H1 (cell line): ENCODE results near the gene NRBF2. TPM values are rescaled to one million over a fixed set of nuclear protein-coding genes. Genes with fewer than 3 reads are reported as not detected.

Experiments
- CTCF ChIA-PET: fragments of 300-600 bp; sonication (Branson Sonifier 250); formaldehyde crosslinking; loops from one replicate; lab custom pipeline; 2021; ENCODE audit not compliant: partially characterized antibody; lab: Charles Lee
- POLR2A ChIA-PET: fragments of 300-600 bp; sonication (Branson Sonifier 250); formaldehyde crosslinking; loops from one replicate; lab custom pipeline; 2021; ENCODE audit warnings: inconsistent platforms; ENCODE audit not compliant: partially characterized antibody; lab: Charles Lee
- DNase-seq, 2 experiments: peaks; one replicate each; pipeline versions ENCODE4 v3.0.0 to v3.0.0-alpha.2; 2010 to 2022; ENCODE audit warnings: low spot score in 2 of 2, low read depth in 1 of 2, mixed read lengths in 1 of 2
- FAIRE-seq: peaks from 2 replicates; lab custom pipeline; 2011; peaks lifted over from hg19 to GRCh38; lab: Jason Lieb, UNC
- H2AFZ ChIP-seq: 2 replicates; pipeline ENCODE4 v1.8.1; 2012; ENCODE audit warnings: low read length, inconsistent platforms
- H2AK5ac ChIP-seq: 2 replicates; pipeline ENCODE4 v1.6.1; 2013; ENCODE audit warnings: low read depth, low read length
- H2BK120ac ChIP-seq: replicated peaks from 2 replicates; pipeline ENCODE3; 2013; ENCODE audit warnings: low read depth, low read length, inconsistent platforms
- H2BK12ac ChIP-seq: 2 replicates; pipeline ENCODE4 v1.6.1; 2013; ENCODE audit warnings: low read depth, low read length
- H2BK15ac ChIP-seq: 2 replicates; pipeline ENCODE4 v1.6.1; 2013; ENCODE audit warnings: low read length
- H2BK20ac ChIP-seq: 2 replicates; pipeline ENCODE4 v1.6.1; 2013; ENCODE audit warnings: low read length
- H2BK5ac ChIP-seq: 2 replicates; pipeline ENCODE4 v1.6.1; 2013; ENCODE audit warnings: low read depth, low read length
- H3K14ac ChIP-seq: 2 replicates; pipeline ENCODE4 v1.6.1; 2013; ENCODE audit warnings: inconsistent platforms; ENCODE audit not compliant: insufficient read length
- H3K18ac ChIP-seq: 2 replicates; pipeline ENCODE4 v1.6.1; 2013; ENCODE audit warnings: low read length; ENCODE audit errors: extremely low read depth
- H3K23ac ChIP-seq: 2 replicates; pipeline ENCODE4 v1.6.1; 2013; ENCODE audit warnings: inconsistent platforms; ENCODE audit not compliant: insufficient read length
- H3K23me2 ChIP-seq: 2 replicates; pipeline ENCODE4 v1.6.1; 2013; ENCODE audit warnings: low read depth, low read length
- H3K27ac ChIP-seq: 2 replicates; pipeline ENCODE4 v1.6.1; 2011; ENCODE audit warnings: low read depth, low read length, inconsistent platforms
- H3K27me3 ChIP-seq, 4 experiments: replicated peaks in 1 of 4; 1 replicate in 1 of 4; 2 replicates in 3 of 4; pipeline versions ENCODE4 v1.6.1 to v1.8.1; 2011 to 2013; ENCODE audit warnings: low read length in 3 of 4, mild to moderate bottlenecking in 3 of 4, inconsistent platforms in 2 of 4, mixed read lengths in 2 of 4, moderate library complexity in 1 of 4; ENCODE audit not compliant: control insufficient read depth in 3 of 4, insufficient read depth in 3 of 4; ENCODE audit errors: extremely low read depth in 1 of 4
- H3K36me3 ChIP-seq, 4 experiments: 2 replicates each; pipeline versions ENCODE4 v1.6.1 to v1.8.1; 2011 to 2013; ENCODE audit warnings: mild to moderate bottlenecking in 4 of 4, low read length in 3 of 4, moderate library complexity in 2 of 4, control low read depth in 1 of 4, inconsistent platforms in 1 of 4; ENCODE audit not compliant: insufficient read depth in 4 of 4, control insufficient read depth in 2 of 4
- H3K4ac ChIP-seq: replicated peaks from 2 replicates; pipeline ENCODE3; 2013; ENCODE audit warnings: low read length, low read depth, mixed read lengths, inconsistent platforms; ENCODE audit not compliant: insufficient read length
- H3K4me1 ChIP-seq, 4 experiments: replicated peaks in 1 of 4; 1 replicate in 1 of 4; 2 replicates in 3 of 4; pipeline versions ENCODE4 v1.6.1 to v1.8.1; 2011 to 2013; ENCODE audit warnings: low read length in 3 of 4, inconsistent platforms in 2 of 4, mixed read lengths in 1 of 4; ENCODE audit not compliant: insufficient read depth in 4 of 4, control insufficient read depth in 3 of 4
- H3K4me2 ChIP-seq, 2 experiments: 2 replicates each; pipeline versions ENCODE4 v1.6.1 to v1.8.1; 2011 to 2013; ENCODE audit warnings: low read depth in 2 of 2, low read length in 2 of 2, control low read depth in 1 of 2, inconsistent platforms in 1 of 2, mild to moderate bottlenecking in 1 of 2; ENCODE audit not compliant: insufficient read depth in 1 of 2
- H3K4me3 ChIP-seq, 4 experiments: fragments of 200-600, 300-600 bp in 1 of 4; sonication (generic), shearing (Covaris generic), sonication (Bioruptor Twin) in 1 of 4; 2 replicates each; pipeline versions ENCODE4 v1.5.1 to v1.8.1; 2011 to 2016; ENCODE audit warnings: low read length in 4 of 4, low read depth in 3 of 4, control low read depth in 2 of 4, inconsistent platforms in 2 of 4, mild to moderate bottlenecking in 2 of 4, mixed read lengths in 1 of 4, moderate library complexity in 1 of 4; ENCODE audit not compliant: insufficient read depth in 2 of 4; ENCODE audit errors: extremely low read depth in 1 of 4
- H3K56ac ChIP-seq: replicated peaks from 2 replicates; pipeline ENCODE3; 2013; ENCODE audit warnings: low read depth, mild to moderate bottlenecking, mixed read lengths, low read length, inconsistent platforms; ENCODE audit not compliant: insufficient read length
- H3K79me1 ChIP-seq: 2 replicates; pipeline ENCODE4 v1.6.1; 2013; ENCODE audit warnings: low read depth, low read length, control low read depth
- H3K79me2 ChIP-seq, 2 experiments: 2 replicates each; pipeline versions ENCODE4 v1.6.1 to v1.8.1; 2012 to 2013; ENCODE audit warnings: low read length in 2 of 2, mild to moderate bottlenecking in 2 of 2, inconsistent platforms in 1 of 2; ENCODE audit not compliant: insufficient read depth in 2 of 2, control insufficient read depth in 1 of 2
- H3K9ac ChIP-seq, 4 experiments: replicated peaks in 1 of 4; 1 replicate in 1 of 4; 2 replicates in 3 of 4; pipeline versions ENCODE4 v1.6.1 to v1.8.1; 2011 to 2013; ENCODE audit warnings: low read depth in 3 of 4, low read length in 3 of 4, control low read depth in 2 of 4, mild to moderate bottlenecking in 2 of 4, moderate library complexity in 2 of 4, inconsistent platforms in 1 of 4; ENCODE audit errors: extremely low read depth in 1 of 4
- H3K9me3 ChIP-seq, 2 experiments: 2 replicates each; pipeline versions ENCODE4 v1.6.1 to v1.8.1; 2012 to 2013; ENCODE audit warnings: mild to moderate bottlenecking in 2 of 2, moderate library complexity in 2 of 2, control low read depth in 1 of 2, inconsistent platforms in 1 of 2, low read depth in 1 of 2, low read length in 1 of 2, mixed read lengths in 1 of 2; ENCODE audit not compliant: insufficient read depth in 2 of 2
- H4K20me1 ChIP-seq, 2 experiments: replicated peaks in 1 of 2; 2 replicates each; pipeline versions ENCODE3 to v1.8.1; 2011 to 2013; ENCODE audit warnings: inconsistent platforms in 2 of 2, low read length in 2 of 2, mild to moderate bottlenecking in 1 of 2; ENCODE audit not compliant: insufficient read depth in 2 of 2, control insufficient read depth in 1 of 2
- H4K5ac ChIP-seq: 2 replicates; pipeline ENCODE4 v1.6.1; 2013; ENCODE audit warnings: low read length, low read depth, mixed read lengths, inconsistent platforms; ENCODE audit not compliant: insufficient read length
- H4K8ac ChIP-seq: 2 replicates; pipeline ENCODE4 v1.8.0; 2013; ENCODE audit warnings: mild to moderate bottlenecking, moderate library complexity, low read length, inconsistent platforms; ENCODE audit not compliant: insufficient read depth; ENCODE audit errors: extremely low read depth
- H4K91ac ChIP-seq: replicated peaks from 2 replicates; pipeline ENCODE3; 2013; ENCODE audit warnings: low read length, mixed read lengths, inconsistent platforms; ENCODE audit not compliant: insufficient read length
- SIRT6 ChIP-seq: IDR thresholded peaks from one replicate; pipeline ENCODE4 v1.7.1; 2012; ENCODE audit warnings: low read length, inconsistent platforms
- WGBS, 2 experiments: shearing (Covaris generic) in 1 of 2; methylation state at CpG; one replicate each; pipeline versions ENCODE4 v1.1.6 to v1.1.7; 2013 to 2015; ENCODE audit warnings: low lambda C conversion rate in 2 of 2, mixed read lengths in 2 of 2, inconsistent platforms in 1 of 2, low coverage in 1 of 2, missing lambda C conversion rate in 1 of 2; ENCODE audit not compliant: insufficient replicate concordance in 2 of 2, insufficient coverage in 1 of 2, insufficient read length in 1 of 2; ENCODE audit errors: extremely low coverage in 1 of 2, missing lambda C conversion rate in 1 of 2; 5-methylcytosine and 5-hydroxymethylcytosine counted together
- polyA plus RNA-seq, 7 experiments: library from polyadenylated mRNA; depleted of rRNA in 3 of 7; stranded (reverse) in 5 of 7; unstranded in 2 of 7; fragments of >200 nt in 5 of 7; fragments of 200-250 nt in 2 of 7; gene quantifications; 1 replicate in 5 of 7; 2 replicates in 1 of 7; 4 replicates in 1 of 7; pipeline versions ENCODE4 v1.2.1 to v1.2.3, GENCODE V29; 2011 to 2013; ENCODE audit warnings: missing spikeins in 2 of 7, mixed read lengths in 2 of 7
- total RNA-seq: library from RNA; stranded (reverse); fragmentation: NEBNext Ultra II Directional; extraction: Animal tissue kit (Norgen Biotek cat#: 25700); gene quantifications from 2 replicates; pipeline ENCODE4 v1.2.1, GENCODE V29; 2021

NRBF2 gene
- total and polyA plus RNA-seq, 2 of the 8 experiments (the other 6 are each of a cell fraction or from before 2014, with no cell fraction given), result 11.0 to 29.9 TPM

DNA sequence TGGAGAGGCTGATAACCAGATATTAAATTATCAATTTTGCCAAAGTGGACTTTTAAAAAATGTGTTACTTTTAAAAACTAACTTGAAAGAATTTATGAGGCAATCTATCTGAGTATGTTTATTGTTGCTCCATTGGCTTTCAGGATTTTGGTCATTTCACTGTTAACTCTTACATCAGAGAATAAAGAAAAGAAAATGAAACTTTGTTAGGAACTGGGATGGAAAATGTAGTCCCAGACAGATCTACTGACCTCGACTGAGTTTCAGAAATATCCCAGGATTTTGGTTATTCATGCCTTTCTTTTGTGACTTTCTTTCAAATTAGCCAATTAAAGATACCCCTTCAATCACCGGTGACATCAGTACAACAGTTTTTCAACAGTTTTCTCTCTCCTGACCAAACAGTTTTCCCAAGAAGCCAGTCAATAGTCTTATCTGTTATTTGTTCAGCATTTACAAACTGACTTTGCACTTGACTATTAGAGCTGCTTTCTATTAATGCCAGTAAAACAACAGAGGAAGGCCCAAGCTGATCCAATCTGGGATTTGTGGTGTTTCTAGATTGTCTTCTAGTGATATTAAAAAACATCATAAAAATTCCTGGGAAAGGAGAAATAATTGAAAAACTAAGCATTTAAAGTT is 35.8 kb downstream of the NRBF2 start:
- no peak for TF ChIP-seq SIRT6
- TF ChIP-seq, all 59 proteins: peak for 0
- Histone ChIP-seq H4K8ac (no peak overlapping the region), H3K23ac (no peak overlapping the region), H3K36me3 (peaks cover 7 to 76% (median 43%) of the 10 kb centered on the region in 4 experiments; a peak in 7 of 8 replicates), H3K4me2 (no peak overlapping the region), H3K4ac (no peak overlapping the region), H3K14ac (no peak overlapping the region), H2BK12ac (no peak overlapping the region), H3K18ac (no peak overlapping the region), H3K23me2 (no peaks in the 10 kb centered on the region), H3K27ac (no peak overlapping the region), H2BK15ac (no peak overlapping the region), H3K9ac (no peak overlapping the region), H3K4me3 (no peak overlapping the region), H4K5ac (no peak overlapping the region), H3K56ac (no peak overlapping the region), H4K91ac (no peak overlapping the region), H4K20me1 (peaks cover 0 to 4% of the 10 kb centered on the region in 2 experiments), H3K9me3 (no peaks in the 10 kb centered on the region), H3K79me1 (no peaks in the 10 kb centered on the region; the same call in 1 of the 2 replicates), H2AK5ac (no peak overlapping the region), H3K27me3 (no peaks in the 10 kb centered on the region), H3K79me2 (no peaks in the 10 kb centered on the region), H3K4me1 (no peaks in the 10 kb centered on the region), H2BK120ac (no peak overlapping the region), H2BK5ac (no peak overlapping the region), H2BK20ac (no peak overlapping the region), H2AFZ (no peak overlapping the region)
- ChIA-PET CTCF (interaction anchor here (1.8 to 5.3 kb wide), 3 partner anchors 19 to 550 kb away, joined by 3 to 49 read pairs (median 5); no protein-coding TSS in a partner anchor), POLR2A (interaction anchor here (2.5 kb wide), 1 partner anchor 12 kb away, joined by 7 read pairs; no protein-coding TSS in a partner anchor)
- FAIRE-seq (no peak), DNase-seq (no peak)
- 96% methylated on average over 2 of the region's 2 CpGs; no CpG with 5 or more reads in 1 of the 2 experiments for WGBS, 2 experiments
